Measurements from ENCODE around the gene AK6. TPM values are rescaled to one million over a fixed set of nuclear protein-coding genes. Genes with fewer than 3 reads are reported as not detected.

Gene AK6
- total RNA-seq, 1 donor from 2014 or later: 31.0 TPM

DNA sequence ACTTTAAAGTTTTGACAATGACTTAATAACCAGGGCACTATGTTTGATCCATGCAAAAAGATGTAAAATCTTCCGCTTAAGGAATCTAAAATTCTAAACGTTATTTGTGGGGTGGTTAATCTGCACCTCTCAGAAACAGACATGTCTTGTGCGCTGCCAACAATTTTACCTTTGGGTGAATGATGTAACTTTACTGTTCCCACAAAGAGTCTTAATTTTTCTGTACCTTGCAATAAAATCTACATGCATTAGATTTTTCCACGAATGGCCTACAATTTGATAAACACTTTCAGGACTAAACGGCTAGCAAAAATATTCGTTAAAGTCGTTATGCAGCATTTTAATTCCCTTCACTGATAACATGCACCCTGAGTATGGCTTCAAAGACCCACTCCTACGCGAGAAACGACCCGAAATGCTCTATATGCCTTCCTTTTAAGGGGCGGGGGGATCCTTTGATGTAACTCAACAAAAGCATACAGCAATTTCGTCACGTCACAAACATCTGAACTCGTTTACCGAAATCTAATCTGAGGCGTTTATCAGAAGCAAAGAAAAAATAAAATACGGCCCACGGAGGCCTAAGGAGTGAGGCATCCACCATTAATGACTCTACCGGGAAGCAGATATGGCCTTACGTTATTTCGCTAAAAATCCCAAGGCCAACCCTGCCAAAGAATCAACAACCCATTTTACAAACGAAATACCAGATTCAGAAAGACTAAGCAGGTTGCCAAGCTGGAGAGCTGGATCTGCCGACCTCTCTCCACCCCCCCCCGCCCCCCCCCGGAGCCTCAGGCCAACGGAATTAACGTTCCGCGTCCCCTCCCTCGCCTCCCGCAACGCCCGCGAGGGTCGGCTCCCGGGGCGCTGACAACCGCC, 621 bp downstream of the AK6 start:
- no peaks in the 10 kb centered on the region for H3K27me3 Mint-ChIP-seq (ENCODE audit: unreplicated experiment)
- peaks cover 30% of the 10 kb centered on the region for H3K4me1 Mint-ChIP-seq (ENCODE audit: unreplicated experiment)
- no peaks in the 10 kb centered on the region for H3K9me3 Mint-ChIP-seq (ENCODE audit: unreplicated experiment)
- peak overlapping the region; percentile 97 for H3K27ac Mint-ChIP-seq (ENCODE audit: unreplicated experiment)
- H3K36me3 Mint-ChIP-seq (ENCODE audit: unreplicated experiment): peaks cover 9% of the 10 kb centered on the region
- TF ChIP-seq CTCF (IDR thresholded peaks at IDR 0.05): no peak
- peak overlapping the region; percentile 95 for H3K4me3 Mint-ChIP-seq (ENCODE audit: unreplicated experiment)
- no peak for DNase-seq (ENCODE audit: extremely low spot score, unreplicated experiment)

DNA sequence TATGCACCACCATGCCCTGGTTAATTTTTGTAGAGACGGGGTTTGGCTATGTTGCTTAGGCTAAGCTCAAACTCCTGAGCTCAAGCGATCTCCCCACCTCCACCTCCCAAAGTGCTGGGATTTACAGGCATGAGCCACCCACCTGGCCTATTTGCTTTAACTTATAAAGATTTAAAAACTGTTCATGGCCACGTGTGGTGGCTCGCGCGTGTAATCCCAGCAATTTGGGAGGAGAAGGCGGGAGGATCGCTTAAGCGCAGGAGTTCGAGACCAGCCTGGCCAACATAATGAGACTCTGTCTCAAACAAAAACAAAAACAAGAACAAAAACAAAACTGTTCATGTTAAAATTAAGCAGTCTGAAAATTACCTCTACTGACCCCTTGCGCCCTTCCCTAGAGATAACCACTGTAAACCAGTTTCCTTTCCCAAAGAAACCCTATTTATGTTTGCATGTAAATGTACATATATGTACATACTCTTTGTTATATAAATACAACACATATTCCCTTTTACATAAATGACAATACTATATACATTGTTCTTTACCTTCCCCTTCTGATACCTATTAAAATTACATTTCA, 1.5 kb downstream of the AK6 start:
- no peak for DNase-seq (ENCODE audit: extremely low spot score, unreplicated experiment)
- Mint-ChIP-seq H3K27ac (ENCODE audit: unreplicated experiment) (peak overlapping the region; percentile 97), H3K4me3 (ENCODE audit: unreplicated experiment) (peak overlapping the region; percentile 95), H3K27me3 (ENCODE audit: unreplicated experiment) (no peaks in the 10 kb centered on the region), H3K9me3 (ENCODE audit: unreplicated experiment) (no peaks in the 10 kb centered on the region), H3K36me3 (ENCODE audit: unreplicated experiment) (peaks cover 12% of the 10 kb centered on the region), H3K4me1 (ENCODE audit: unreplicated experiment) (peaks cover 30% of the 10 kb centered on the region)
- TF ChIP-seq CTCF (IDR thresholded peaks at IDR 0.05): no peak

DNA sequence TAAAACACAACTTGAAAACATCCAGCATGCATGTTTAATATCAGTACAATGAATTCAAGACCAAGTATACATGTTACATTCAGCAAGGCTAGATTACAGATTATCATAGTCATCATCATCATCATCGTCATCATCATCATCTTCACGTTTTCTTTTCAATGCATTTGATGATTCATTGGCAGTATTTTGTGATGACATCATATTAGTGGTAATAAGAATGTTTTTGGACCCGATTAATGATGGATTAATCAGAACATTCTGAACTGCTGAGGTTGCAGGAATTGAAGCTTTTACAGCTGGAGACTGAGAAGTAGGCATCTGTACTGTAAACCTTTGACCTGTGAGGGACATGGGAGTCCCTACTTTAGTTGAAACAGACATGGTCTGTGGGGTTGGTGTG, 4.5 kb downstream of the AK6 start:
- no peak for TF ChIP-seq CTCF (IDR thresholded peaks at IDR 0.05)
- Mint-ChIP-seq H3K27me3 (ENCODE audit: unreplicated experiment) (no peaks in the 10 kb centered on the region), H3K4me3 (ENCODE audit: unreplicated experiment) (no peak overlapping the region), H3K36me3 (ENCODE audit: unreplicated experiment) (peaks cover 12% of the 10 kb centered on the region), H3K27ac (ENCODE audit: unreplicated experiment) (no peak overlapping the region), H3K9me3 (ENCODE audit: unreplicated experiment) (no peaks in the 10 kb centered on the region), H3K4me1 (ENCODE audit: unreplicated experiment) (peaks cover 13% of the 10 kb centered on the region)
- no peak for DNase-seq (ENCODE audit: extremely low spot score, unreplicated experiment)

DNA sequence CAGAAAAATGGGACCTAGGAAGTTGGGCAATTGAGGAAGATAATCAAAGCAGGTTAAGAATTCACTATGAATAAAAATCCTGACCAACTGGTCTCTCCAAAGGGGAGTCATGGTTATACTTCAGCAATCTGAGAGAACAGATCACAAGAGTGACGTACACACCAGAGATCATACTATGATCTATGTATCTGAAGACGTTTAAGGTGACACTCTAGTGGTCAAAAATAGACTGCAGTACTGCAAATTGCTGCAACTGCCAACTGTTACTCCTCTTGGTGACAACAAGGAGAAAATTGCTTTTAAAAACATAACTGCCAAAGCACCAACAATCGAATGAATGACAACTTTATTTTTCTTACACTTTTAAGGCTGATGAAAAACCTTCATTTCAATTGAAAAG, 4.9 kb downstream of the AK6 start:
- peaks cover 13% of the 10 kb centered on the region for H3K4me1 Mint-ChIP-seq (ENCODE audit: unreplicated experiment)
- H3K27me3 Mint-ChIP-seq (ENCODE audit: unreplicated experiment): no peaks in the 10 kb centered on the region
- DNase-seq (ENCODE audit: extremely low spot score, unreplicated experiment): no peak
- H3K27ac Mint-ChIP-seq (ENCODE audit: unreplicated experiment): no peak overlapping the region
- H3K36me3 Mint-ChIP-seq (ENCODE audit: unreplicated experiment): peaks cover 12% of the 10 kb centered on the region
- no peaks in the 10 kb centered on the region for H3K9me3 Mint-ChIP-seq (ENCODE audit: unreplicated experiment)
- peak; percentile 48 for TF ChIP-seq CTCF (IDR thresholded peaks at IDR 0.05)
- no peak overlapping the region for H3K4me3 Mint-ChIP-seq (ENCODE audit: unreplicated experiment)

- Mint-ChIP-seq H3K4me3 (ENCODE audit: unreplicated experiment) (no peak overlapping the region), H3K4me1 (ENCODE audit: unreplicated experiment) (no peaks in the 10 kb centered on the region), H3K27ac (ENCODE audit: unreplicated experiment) (no peak overlapping the region), H3K9me3 (ENCODE audit: unreplicated experiment) (no peaks in the 10 kb centered on the region), H3K36me3 (ENCODE audit: unreplicated experiment) (peaks cover 12% of the 10 kb centered on the region), H3K27me3 (ENCODE audit: unreplicated experiment) (no peaks in the 10 kb centered on the region)
- no peak for TF ChIP-seq CTCF (IDR thresholded peaks at IDR 0.05)
- DNase-seq (ENCODE audit: extremely low spot score, unreplicated experiment): no peak
Observed at GRCh38 chr5:69360442-69360841, 8.9 kb downstream of the AK6 start.
